SKM-1 treated with dmso at 0.1 percent for 144 hours (cell line): ENCODE measurements around the gene ZNF415.
"Not testable (repeated sequence)": the region's sequence is repeated elsewhere in the genome, so short reads cannot be mapped to it uniquely, and the experiment has no call there.

Experiments used
- DNase-seq: peaks from one replicate; lab custom pipeline; 2025; ENCODE audit not compliant: unreplicated experiment; lab: John Stamatoyannopoulos, UW

The ZNF415 gene

GRCh38 chr19:53103234-53104203, 29.2 kb downstream of the ZNF415 start, which contains the start of gene ZNF160:
Gene ZNF160, minus strand, starts transcription at chr19:53103422. Its CDS starts 17,146 bp downstream, at chr19:53086276.
- DNase-seq, result peak; percentile 66

DNA sequence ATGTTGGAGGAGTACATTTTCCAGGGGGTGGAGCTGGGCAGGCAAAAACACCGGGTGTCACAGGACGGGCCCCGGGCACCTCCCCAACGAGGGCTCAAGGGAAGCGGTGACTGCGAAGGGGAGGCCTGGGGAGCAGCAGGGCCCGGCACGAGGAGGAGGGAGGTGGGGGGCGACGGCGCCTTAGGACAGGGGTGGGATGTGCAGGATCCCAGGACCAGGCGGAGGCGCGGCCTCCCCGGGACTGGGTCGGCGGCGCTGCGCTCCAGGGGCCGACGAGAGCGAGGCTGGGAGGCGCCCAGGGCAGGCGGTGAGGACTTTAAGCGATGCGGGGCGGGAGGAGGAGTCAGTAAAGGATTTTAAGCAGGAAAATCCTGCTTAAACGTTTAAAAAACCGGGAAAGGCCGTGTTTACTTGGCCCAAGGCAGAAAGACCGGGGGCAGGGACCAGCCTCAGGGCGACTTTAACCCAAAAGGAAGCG, 29.9 kb downstream of the ZNF415 start:
- no peak for DNase-seq

DNA sequence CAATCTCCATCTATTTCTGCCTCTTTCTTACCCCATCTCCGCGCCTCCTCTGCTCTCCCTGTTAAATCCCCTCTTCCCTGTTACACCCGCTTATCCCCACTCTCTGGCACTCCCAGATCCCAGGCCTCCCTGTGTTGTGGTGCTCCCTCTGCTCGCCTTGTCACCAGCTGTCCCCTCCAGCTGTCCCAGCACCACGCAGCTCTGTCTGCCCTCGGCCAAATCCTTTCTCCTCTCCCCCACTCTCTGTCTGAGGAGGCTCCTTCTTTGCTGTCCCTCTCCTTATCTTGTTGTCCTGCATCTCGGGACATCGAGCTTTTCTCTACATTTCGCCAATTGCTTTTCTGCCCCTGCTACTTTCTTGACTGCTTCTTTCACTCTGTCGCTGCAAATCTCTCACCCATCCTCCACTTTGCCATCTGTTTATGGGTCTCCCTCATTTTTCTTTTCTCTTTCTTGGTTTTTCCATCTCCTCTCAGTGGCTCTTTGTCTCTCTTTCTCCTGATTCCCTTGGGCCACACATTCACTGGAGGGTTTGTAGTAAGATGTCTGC, 30.4 kb downstream of the ZNF415 start:
- DNase-seq, result no peak

DNA sequence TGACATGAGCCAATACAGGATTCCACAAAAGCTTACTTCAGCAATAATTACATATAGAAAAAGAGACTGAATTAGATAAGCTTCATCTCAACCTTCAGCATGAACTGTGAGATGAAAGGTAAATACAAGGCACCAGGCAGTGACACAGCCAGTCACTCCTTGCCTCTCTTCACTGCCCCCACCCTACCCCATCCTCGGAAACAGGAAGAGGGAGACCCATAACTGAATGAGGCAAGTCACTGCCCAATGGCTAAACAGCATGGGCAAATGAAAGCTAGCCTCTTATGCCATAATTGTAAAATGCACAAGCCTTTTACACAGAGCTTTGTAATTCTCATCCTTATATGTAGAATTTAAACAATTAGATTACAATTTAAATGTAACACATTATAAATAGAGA, 31.2 kb downstream of the ZNF415 start:
- DNase-seq, result no peak

DNA sequence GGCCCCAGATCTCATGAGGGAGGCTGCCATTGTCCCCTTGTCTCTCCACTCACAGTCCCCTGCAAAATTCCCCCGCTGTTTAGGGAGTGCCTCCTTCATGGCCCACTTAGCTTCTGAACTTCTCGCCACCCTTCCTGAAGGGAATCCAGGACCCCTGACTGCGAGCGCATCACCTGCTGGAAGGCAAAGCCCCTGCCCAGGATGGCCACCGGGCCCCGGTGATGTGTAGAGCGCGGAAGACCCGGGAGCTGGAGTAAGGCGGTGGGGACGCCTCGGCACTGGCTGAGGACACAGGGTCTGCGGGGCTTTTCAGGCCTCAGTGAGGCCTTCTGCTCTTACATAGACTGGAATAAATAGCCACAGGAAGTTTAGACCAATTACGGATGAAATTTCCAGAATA, 34.1 kb downstream of the ZNF415 start:
- DNase-seq, result not testable (repeated sequence)

DNA sequence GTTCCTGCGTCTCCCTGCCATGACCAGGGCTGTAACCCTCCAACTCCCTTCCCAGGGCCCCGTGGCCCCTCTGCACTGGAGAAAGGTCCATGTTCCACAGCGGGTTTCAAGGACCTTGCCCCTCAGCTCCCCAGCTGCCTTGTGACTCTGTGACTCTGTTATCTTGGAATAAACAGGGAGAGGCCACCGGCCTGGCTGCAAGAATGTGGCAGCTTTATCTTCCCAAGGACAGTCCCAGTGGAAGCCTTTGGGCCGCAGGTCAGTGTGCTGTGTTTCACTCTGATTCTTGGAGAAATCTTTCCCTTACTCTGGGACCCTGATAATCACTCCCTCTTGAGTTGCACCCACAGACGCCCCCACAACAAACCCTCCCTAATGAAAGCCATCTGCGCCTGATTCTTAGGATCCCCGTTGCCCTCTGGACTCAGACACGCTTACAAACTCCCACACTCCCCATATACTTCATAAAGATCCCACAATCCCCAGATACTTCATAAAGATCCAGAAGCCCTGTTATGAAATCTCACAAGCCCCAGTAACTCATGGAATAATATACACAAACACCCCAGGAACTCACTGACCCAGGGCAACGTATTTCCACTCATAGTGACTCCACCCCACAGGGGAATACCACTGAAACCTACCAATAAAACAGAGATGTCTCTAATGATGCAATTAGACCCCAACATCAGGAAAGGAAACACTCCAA, 35.6 kb downstream of the ZNF415 start:
- not testable (repeated sequence) for DNase-seq

DNA sequence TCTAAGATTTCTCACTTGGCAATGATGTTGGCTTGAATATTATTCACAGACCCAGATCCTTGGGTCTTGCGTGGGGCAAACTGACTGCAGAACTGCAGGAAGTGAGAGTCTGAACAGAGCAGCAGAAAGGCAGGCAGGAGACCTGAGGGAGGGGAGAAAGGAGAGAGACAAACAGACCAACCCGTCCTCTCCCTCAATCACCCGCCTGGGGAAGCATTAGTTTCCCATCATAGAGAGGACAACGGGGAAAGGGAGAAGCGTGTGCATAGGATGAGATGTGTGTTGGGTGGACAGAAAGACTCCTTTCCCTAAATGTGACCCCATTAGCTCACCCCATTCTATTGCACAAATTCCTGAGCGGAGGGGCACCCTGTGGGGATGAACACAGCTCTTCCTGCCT, 36.1 kb downstream of the ZNF415 start:
- DNase-seq, result not testable (repeated sequence)

GRCh38 chr19:53094754-53095575, 37.7 kb downstream of the ZNF415 start:
- no peak for DNase-seq

DNA sequence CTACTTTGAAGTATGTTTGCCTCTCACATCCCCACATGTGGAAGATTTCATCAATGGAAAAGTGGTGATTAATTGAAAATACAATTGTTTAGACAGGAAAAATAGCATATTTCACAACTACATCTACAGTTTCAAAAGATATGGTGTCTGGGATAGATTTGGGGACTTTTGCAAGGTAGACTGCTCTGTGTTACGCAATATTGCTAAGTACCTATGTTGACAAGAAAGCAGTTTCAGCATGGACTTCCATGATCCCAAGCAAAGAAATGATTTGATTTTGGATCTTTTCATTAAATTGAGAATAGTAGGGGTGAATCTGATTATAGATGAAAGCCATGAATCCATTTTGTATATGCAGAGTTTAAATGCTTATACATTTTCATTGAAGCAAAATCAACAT, 40.0 kb downstream of the ZNF415 start:
- no peak for DNase-seq

DNA sequence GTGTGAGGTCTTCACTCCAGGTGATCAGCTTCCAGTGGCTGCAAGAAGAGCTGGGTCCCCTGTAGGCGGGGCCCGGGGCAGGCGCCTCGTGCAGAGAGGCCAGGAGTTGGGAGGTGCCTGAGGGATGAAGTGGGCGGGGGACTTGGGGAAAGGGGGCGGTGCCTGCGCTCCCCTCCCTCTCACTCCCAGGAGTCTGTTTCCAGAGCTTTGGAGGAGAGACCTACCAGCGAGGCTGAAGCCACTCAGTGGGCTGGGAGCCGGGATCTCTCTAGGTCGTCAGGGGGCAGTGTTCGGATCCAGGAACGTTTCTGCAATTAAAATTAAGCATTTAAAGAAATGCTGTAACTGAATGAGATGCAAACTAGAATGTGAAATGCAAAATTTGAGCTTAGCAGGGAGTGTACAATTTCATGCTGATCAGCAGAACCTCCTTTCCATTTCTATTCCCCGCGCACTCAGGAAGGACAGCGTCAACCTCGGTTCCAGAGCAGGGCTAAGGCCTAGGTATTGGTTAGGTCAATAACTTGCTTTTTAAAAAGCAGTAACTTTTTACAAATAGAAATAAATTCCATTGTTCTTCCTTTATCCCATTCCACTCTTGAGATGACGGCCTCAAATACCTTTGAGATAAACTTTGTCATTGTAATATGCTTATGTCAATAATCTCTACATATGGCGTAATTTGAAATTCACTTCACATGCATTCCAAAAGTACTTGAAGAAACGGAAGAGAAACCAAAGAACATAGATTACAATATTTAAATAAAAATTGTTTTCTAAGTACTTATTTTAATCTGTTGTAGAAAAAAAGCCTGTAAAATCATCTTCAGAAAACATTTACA, 41.1 kb downstream of the ZNF415 start:
- DNase-seq, result no peak

- no peak for DNase-seq
These were observed 44.6 kb downstream of the ZNF415 start for GRCh38 chr19:53088091-53088490.

DNA sequence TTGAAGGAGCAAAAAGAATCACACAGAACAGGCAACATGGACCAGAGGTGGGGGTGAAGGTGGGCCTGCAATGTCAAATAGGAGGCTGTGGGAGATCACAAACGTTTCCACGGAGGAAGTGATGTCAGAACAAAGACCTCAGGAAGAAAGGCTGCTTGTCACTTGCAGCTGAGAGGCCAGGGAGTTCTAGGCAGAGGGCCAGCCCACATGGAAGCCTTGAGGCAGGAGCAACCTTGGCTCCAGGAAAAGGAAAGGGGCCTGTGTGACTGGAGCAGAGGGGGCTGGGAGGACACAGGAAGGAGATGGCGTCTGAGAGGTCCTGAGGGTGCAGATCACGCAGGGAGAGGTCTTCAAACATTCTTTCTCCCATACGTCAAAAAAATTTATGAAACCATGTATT, 45.8 kb downstream of the ZNF415 start:
- DNase-seq, result no peak

DNA sequence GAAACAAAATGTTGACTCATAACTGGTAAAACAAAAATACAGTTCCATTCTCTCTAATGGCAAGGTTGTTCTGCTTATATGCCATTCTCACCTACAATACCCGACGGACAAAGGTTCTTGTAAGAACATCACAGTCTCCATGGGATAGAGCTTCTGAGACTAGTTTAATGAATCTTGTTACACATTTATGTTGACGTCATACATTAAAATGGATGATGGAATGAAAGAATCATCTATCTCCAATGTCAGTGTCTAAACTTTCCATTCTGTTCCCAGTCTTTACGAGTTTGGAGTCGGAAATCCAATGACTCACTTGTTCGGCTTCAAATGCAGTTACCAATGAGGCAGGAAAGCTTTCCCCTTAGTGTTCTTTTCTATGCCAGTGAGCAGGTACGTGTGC, 47.2 kb downstream of the ZNF415 start:
- DNase-seq, result no peak

DNA sequence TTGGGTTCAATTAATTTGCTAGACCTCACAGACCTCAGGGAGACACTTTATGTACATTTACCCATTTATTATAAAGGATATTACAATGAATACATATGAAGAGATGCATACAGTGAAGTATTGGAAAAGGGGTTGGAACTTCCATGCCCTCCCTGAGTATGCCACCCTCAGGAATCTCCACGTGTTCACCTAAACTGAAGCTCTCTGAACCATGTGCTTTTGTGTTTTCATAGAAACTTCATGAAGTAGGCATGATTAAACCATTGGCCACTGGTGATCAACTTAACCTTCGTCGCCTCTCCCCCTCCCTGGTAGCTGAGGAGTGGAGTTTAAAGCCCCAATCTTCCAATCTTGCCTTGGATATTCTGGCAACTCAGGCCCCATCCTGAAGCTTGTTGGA, 49.8 kb downstream of the ZNF415 start:
- no peak for DNase-seq

GRCh38 chr19:53079313-53079924, 53.3 kb downstream of the ZNF415 start:
- DNase-seq, result no peak

DNA sequence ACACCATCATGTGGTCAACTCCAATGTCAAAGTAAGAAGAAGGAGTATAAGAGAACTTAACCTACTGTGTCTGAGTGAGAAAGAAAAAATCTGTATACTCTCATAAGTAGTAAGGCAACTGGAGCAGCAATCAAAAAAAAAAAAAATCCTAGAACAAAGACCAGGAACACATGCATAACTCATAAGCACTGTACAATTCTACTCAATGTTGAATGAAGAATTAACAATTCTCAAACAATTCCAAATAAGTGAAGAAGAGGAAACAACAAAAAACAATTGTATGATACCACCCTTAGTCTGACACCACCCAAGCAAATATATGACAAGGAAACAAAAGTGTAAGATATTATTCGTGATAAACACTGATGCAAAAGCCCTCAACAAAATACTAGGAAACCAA, 54.0 kb downstream of the ZNF415 start:
- no peak for DNase-seq

DNA sequence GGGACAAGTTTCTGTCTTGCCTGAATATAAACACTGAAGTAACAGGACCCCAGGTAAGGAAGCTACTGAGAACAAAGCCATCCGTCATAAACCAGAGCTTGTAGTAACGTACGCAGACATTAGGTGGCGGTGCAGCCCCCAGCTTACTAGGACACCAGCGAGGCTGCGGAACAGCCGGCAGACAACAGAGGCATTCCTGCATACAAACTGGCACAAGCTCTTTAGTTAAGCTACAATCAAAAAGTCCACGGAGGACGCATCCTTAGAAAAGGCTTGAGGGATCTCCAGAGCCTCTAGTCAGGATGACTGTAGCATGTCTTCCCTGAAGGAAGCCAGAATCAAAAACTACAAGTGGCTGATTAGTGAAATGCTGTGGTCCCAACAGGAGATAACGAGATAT, 55.7 kb downstream of the ZNF415 start:
- no peak for DNase-seq

DNA sequence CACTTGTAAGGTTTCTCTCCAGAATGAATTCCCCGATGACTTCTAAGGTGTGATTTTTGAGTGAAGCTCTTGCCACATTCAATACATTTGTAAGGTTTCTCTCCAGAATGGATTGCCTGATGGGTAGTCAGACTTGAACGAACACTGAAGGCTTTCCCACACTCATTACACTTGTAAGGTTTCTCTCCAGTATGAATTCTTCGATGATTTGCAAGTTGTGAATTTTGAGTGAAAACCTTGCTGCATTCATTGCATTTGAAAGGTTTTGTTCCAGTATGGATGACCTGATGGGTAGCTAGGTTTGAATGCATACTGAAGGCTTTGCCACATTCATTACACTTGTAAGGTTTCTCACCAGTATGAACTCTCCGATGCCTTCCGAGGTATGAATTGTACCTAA, 63.9 kb downstream of the ZNF415 start:
- no peak for DNase-seq

DNA sequence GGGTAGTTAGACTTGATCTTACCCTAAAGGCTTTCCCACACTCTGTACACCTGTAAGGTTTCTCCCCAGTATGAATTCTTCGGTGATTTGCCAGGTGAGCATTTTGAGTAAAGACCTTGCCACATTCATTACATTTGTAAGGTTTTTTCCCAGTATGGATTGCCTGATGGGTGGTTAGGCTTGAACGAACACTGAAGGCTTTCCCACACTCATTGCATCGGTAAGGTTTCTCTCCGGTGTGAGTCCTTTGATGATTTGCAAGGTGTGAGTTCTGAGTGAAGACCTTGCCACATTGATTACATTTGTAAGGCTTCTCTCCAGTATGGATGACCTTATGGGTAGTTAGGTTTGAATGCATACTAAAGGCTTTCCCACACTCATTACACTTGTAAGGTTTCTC, 64.5 kb downstream of the ZNF415 start:
- no peak for DNase-seq
